ENCODE data around the gene TOM1L1.

Gene TOM1L1

DNA sequence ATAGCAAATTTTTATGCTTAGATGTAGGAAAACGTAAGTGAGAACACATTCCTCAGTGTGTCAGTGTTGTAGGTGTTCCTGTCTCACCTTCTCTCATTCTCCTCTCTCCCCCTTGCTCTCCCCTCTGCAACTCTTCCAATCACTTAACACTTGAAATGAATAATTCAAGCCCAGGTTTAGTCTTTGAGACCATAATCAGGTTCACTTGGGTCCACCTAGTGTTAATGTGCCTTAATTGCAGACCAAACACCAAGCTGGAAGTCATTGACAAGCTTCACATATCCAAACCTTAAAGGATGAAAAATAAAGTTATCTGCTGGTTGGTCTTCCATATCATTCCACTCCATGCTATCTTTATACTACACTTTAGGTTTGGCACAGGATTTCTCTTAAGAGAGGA is 104.9 kb downstream of the TOM1L1 start:
- no peaks in the 10 kb centered on the region; the same call in 1 of the 2 replicates for H3K4me1 ChIP-seq (ENCODE audit: insufficient read depth, low read length)
- no peaks in the 10 kb centered on the region for H3K27me3 ChIP-seq (ENCODE audit: insufficient read depth, low read length)
- no peaks in the 10 kb centered on the region for H3K9me3 ChIP-seq (ENCODE audit: insufficient read depth, low read depth, low read length)
- no peak overlapping the region for H3K9ac ChIP-seq (ENCODE audit: low read depth, low read length)
- H3K4me3 ChIP-seq (ENCODE audit: low read length): no peak overlapping the region
- H3K36me3 ChIP-seq (ENCODE audit: insufficient read depth, low read depth, low read length): peaks cover 19% of the 10 kb centered on the region
- no peak overlapping the region for H3K27ac ChIP-seq (ENCODE audit: low read length)
